Tibial artery (tissue), 4 donors: ENCODE results near the gene BCDIN3D.

ENCODE experiments used
- DNase-seq, 2 donors: peaks; one replicate each; pipeline ENCODE4 v3.0.0-alpha.2; 2019
- H3K27ac ChIP-seq, 2 donors: fragments of 200-600 bp; sonication (generic) in 1 of 2; 1 replicate in 1 of 2; 2 replicates in 1 of 2; pipeline ENCODE4 v1.5.1; 2018 to 2019; ENCODE audit warnings: mild to moderate bottlenecking in 1 of 2
- H3K27me3 ChIP-seq, 2 donors: fragments of 200-600 bp; sonication (generic) in 1 of 2; one replicate each; pipeline versions ENCODE4 v1.5.1 to v1.6.0; 2016 to 2019
- H3K36me3 ChIP-seq, 3 donors: fragments of 200-600 bp; sonication (generic) in 2 of 3; one replicate each; pipeline ENCODE4 v1.5.1; 2016 to 2019; ENCODE audit warnings: mild to moderate bottlenecking in 2 of 3
- H3K4me1 ChIP-seq, 4 donors: fragments of 200-600 bp; sonication (generic) in 2 of 4; 1 replicate in 3 of 4; 2 replicates in 1 of 4; pipeline ENCODE4 v1.5.1; 2016 to 2019
- H3K4me3 ChIP-seq, 2 donors: fragments of 200-600 bp; sonication (generic) in 1 of 2; 1 replicate in 1 of 2; 2 replicates in 1 of 2; pipeline ENCODE4 v1.5.1; 2018 to 2019; ENCODE audit warnings: mild to moderate bottlenecking in 2 of 2
- H3K9me3 ChIP-seq, 3 donors: fragments of 200-600 bp; sonication (generic) in 1 of 3; one replicate each; pipeline ENCODE4 v1.5.1; 2016 to 2019
- CTCF ChIP-seq, 2 experiments: fragments of 200-600 bp in 1 of 2; fragments of 450-650 bp in 1 of 2; IDR thresholded peaks; one replicate each; pipeline ENCODE4 v1.5.1; 2017 to 2019; ENCODE audit warnings: antibody characterized with exemption in 2 of 2, mild to moderate bottlenecking in 1 of 2, moderate library complexity in 1 of 2
- intact Hi-C: fragments of 100-400 bp; cut with DNase I; formaldehyde crosslinking; loops from one replicate; pipeline ENCODE4 v1.15.0; 2023; ENCODE audit warnings: low total_unique reads

The BCDIN3D gene

DNA sequence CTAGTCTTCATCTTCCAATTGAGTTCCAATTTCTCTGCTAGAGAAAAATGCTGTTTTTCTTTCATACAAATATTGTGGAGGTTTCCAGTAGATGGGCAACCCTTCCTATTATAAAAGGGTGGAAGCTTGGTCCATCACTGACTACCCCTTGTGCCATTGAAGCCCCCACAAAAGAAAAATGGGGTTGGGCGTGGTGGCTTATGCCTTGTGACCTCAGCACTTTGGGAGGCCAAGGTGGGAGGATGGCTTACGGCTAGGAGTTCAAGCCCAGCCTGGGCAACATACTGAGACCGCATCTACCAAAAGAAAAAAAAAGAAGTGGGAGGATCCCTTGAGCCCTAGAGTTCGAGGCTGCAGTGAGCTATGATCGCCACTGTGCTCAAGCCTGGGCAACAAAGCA, 37.5 kb downstream of the BCDIN3D start:
- H3K36me3 ChIP-seq = peaks cover 43 to 66% (median 65%) of the 10 kb centered on the region in 3 donors
- intact Hi-C loops = no loop called here
- no peaks in the 10 kb centered on the region for H3K27me3 ChIP-seq
- no peak for DNase-seq
- H3K4me1 ChIP-seq = peaks cover 0 to 26% (median 23%) of the 10 kb centered on the region in 4 donors
- TF ChIP-seq CTCF (IDR thresholded peaks at IDR 0.05) = no peak
- no peak overlapping the region for H3K27ac ChIP-seq
- H3K9me3 ChIP-seq = no peaks in the 10 kb centered on the region
- H3K4me3 ChIP-seq = no peak overlapping the region

DNA sequence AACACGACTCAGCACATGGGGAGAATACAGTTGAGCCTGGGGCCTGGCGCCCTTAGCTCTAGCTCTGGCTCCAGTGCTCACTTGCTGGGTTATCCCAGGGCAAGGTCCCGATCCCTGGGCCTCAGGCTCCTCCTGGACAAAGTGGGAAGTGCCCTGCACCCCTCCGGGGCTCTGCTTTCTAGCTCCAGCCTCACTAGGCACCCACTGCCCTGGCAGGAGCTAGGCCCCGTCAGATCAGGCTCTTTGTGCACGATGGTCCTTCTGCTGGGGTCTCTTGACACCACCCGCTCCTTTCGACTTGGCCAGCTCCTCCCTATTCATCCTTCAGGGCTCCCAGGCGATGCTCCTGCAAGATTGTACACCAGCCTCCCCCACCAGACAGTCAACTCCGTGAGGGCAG, 38.1 kb downstream of the BCDIN3D start:
- H3K36me3 ChIP-seq = peaks cover 49 to 72% (median 70%) of the 10 kb centered on the region in 3 donors
- TF ChIP-seq CTCF (IDR thresholded peaks at IDR 0.05) = no peak
- no peaks in the 10 kb centered on the region for H3K9me3 ChIP-seq

DNA sequence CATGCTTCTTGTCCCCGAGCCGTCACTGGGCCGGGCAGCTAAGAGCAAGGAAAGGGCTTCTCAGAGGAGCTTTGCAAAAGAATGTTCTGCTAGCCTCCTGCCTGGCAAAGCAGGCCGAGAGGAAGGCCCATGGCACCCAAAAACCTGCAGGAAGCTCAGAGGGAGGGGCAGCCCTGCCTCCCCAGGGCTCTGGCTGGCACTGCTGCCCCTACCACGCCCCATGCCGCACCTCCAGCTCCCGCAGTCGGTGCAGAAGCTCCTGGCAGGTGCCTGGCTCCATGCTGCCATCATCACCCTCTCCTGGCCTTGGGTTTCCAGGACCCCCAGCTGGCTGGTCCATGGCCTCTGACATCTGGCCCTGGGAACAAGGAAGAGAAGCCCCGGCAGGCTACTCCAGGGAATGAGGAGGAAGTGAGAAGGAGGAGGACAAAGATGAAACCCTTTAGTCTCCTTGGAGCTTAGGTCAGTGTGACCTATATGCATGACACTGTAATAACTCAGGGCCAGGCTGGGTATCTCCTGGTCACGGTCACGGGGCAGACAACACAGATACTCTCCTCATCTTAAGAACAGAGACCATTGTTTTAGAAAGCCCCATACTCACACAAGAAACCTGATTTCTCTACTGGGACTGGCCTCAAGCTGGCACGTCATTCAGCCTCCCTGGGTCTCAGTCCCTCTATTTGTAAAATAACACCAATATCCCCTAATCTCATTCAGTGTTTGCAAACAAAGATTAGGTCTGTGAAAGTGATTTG, 39.0 kb downstream of the BCDIN3D start:
- intact Hi-C loops = no loop called here
- TF ChIP-seq CTCF (IDR thresholded peaks at IDR 0.05) = no peak
- no peak for DNase-seq
- Histone ChIP-seq H3K36me3 (peaks cover 56 to 82% (median 78%) of the 10 kb centered on the region in 3 donors), H3K9me3 (no peaks in the 10 kb centered on the region), H3K27ac (no peak overlapping the region), H3K27me3 (no peaks in the 10 kb centered on the region), H3K4me3 (no peak overlapping the region), H3K4me1 (peaks cover 0 to 11% (median 9%) of the 10 kb centered on the region in 4 donors)

More for the DNA sequence above, 38.1 kb downstream of the BCDIN3D start:
- H3K27ac ChIP-seq = no peak overlapping the region
- no peaks in the 10 kb centered on the region for H3K27me3 ChIP-seq
- H3K4me1 ChIP-seq = peaks cover 0 to 20% (median 18%) of the 10 kb centered on the region in 4 donors
- DNase-seq = no peak
- intact Hi-C loops = no loop called here
- no peak overlapping the region for H3K4me3 ChIP-seq

DNA sequence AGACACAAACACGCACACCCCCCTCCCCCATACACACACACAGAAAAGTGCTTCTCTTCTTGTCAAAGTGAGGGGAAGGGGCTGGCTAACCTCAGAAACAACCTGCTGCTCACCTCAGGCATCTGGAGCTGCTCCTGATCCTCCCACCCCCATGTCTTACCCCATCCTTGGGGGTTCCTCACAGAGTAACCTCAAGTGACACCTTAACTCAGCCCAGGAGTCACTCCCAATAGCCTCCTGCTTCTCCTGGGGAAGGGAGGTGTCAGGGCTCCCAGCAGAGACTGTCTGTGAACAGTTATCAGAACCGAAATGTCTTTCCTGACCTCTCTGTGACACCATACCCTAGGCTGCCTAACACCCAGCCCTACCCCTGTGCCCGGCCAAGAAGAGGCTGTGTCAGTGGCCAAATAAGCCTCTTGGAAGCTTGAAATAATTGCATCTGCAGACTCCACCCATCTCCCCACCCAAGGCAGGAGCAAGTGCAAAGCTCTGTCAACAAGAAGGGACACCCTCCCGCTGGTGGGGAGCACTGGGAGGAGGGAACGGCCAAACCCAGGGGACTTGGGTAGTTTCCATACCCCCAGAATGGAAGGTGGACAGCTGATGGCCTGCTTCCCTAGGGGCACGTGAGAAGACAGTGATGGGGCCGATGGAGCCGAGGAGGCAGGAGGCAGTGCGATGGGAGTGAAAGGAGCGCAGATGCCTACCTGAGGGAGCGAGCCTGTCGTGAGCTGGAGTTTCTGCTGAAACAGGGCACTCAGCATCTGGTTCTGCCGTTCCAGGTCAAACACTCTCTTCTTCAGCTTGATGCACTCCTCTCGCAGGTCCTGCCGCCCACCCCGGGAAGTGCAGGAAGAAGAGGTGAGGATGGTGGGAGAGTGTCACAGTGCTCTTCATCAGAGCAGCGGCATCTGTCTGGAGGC, 41.5 kb downstream of the BCDIN3D start:
- intact Hi-C loops = no loop called here
- no peaks in the 10 kb centered on the region for H3K9me3 ChIP-seq
- no peak overlapping the region for H3K4me3 ChIP-seq
- H3K27me3 ChIP-seq = no peaks in the 10 kb centered on the region
- H3K27ac ChIP-seq = no peak overlapping the region
- no peak for TF ChIP-seq CTCF (IDR thresholded peaks at IDR 0.05)
- DNase-seq = no peak
- H3K36me3 ChIP-seq = peaks cover 68 to 100% (median 96%) of the 10 kb centered on the region in 3 donors
- H3K4me1 ChIP-seq = no peaks in the 10 kb centered on the region

- intact Hi-C loops = no loop called here
- H3K27me3 ChIP-seq = no peaks in the 10 kb centered on the region
- H3K4me1 ChIP-seq = no peaks in the 10 kb centered on the region
- peaks cover 64 to 100% (median 93%) of the 10 kb centered on the region in 3 donors for H3K36me3 ChIP-seq
- H3K4me3 ChIP-seq = no peak overlapping the region
- no peak overlapping the region for H3K27ac ChIP-seq
- TF ChIP-seq CTCF (IDR thresholded peaks at IDR 0.05) = no peak
- no peaks in the 10 kb centered on the region for H3K9me3 ChIP-seq
- DNase-seq = no peak
These were observed 42.3 kb downstream of the BCDIN3D start for GRCh38 chr12:49800421-49801140.
